ENCODE results near the gene ZKSCAN1. TPM values are rescaled to one million over a fixed set of nuclear protein-coding genes. Genes with fewer than 3 reads are reported as not detected.

Gene ZKSCAN1
- total RNA-seq, 4 donors from 2014 or later, result 48.0 to 86.1 (median 73.5) TPM

- H3K27ac ChIP-seq, result peak overlapping the region in 2 of 4 donors; percentile 8 to 37
- no peak for DNase-seq
- peaks cover 0 to 11% (median 0%) of the 10 kb centered on the region in 4 donors for H3K4me1 ChIP-seq
- H3K4me3 ChIP-seq, result no peak overlapping the region
- H3K27me3 ChIP-seq, result no peaks in the 10 kb centered on the region
- H3K9me3 ChIP-seq, result no peaks in the 10 kb centered on the region
- H3K36me3 ChIP-seq, result peaks cover 0 to 55% (median 0%) of the 10 kb centered on the region in 3 donors
- TF ChIP-seq POLR2A (IDR thresholded peaks at IDR 0.05) (no peak), CTCF (IDR thresholded peaks at IDR 0.05) (no peak)
These were observed 20.5 kb downstream of the ZKSCAN1 start for GRCh38 chr7:100035876-100036275.

DNA sequence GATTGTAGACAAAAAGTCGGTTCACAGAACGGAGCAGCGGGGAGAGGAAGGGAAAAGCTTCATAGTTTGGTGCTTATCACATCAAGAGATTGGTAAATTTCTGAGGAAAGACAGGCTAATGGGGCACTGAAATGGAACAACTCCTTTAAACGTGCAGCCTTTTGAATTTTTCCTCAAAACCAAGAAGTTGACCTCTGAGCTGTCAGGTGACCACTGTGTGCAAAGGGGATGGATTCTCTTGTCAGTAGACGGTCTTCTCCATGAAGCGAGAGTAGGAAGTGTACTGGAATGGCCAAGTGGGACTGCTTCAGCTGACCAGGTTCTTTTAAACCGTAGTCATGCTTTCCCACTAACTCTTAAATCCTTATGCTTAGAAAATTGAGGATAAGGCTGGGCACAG is 22.9 kb downstream of the ZKSCAN1 start:
- H3K27me3 ChIP-seq, result no peaks in the 10 kb centered on the region
- H3K4me3 ChIP-seq, result no peak overlapping the region
- peaks cover 0 to 11% (median 0%) of the 10 kb centered on the region in 4 donors for H3K4me1 ChIP-seq
- no peak overlapping the region for H3K27ac ChIP-seq
- H3K9me3 ChIP-seq, result no peaks in the 10 kb centered on the region
- H3K36me3 ChIP-seq, result peaks cover 0 to 30% (median 0%) of the 10 kb centered on the region in 3 donors
- TF ChIP-seq POLR2A (IDR thresholded peaks at IDR 0.05), result no peak
- no peak for TF ChIP-seq CTCF (IDR thresholded peaks at IDR 0.05)
- no peak for DNase-seq

DNA sequence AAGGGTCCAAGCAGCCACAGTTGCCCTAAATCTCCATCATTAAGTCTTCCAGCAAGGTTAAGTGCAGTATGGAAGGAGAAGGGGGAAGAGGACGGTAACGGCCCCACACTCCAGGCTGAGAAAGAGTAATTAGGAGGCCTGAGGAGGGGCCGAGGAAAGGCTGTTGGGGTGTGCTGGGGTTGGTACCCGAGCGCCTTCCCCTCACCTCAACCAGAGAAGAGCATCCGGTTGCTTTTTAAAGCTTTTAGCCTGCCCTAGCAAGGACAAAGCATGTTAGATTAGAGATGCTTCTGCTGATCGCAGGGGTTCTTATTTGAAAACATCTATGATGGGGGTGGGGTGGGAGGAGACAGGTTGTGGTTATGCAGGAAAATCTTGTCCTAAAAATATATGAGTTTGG is 25.2 kb downstream of the ZKSCAN1 start:
- peaks cover 0 to 8% (median 0%) of the 10 kb centered on the region in 3 donors for H3K36me3 ChIP-seq

GRCh38 chr7:100044718-100045117 is 29.3 kb downstream of the ZKSCAN1 start:
- H3K27me3 ChIP-seq, result no peaks in the 10 kb centered on the region
- no peaks in the 10 kb centered on the region for H3K9me3 ChIP-seq
- H3K36me3 ChIP-seq, result no peaks in the 10 kb centered on the region
- H3K27ac ChIP-seq, result no peak overlapping the region
- DNase-seq, result peak in 2 of 3 donors; percentile 29 to 60
- no peaks in the 10 kb centered on the region for H3K4me1 ChIP-seq
- no peak for TF ChIP-seq POLR2A (IDR thresholded peaks at IDR 0.05)
- peak in 3 of 6 experiments; percentile 33 to 51 (median 51) for TF ChIP-seq CTCF (IDR thresholded peaks at IDR 0.05)
- no peak overlapping the region for H3K4me3 ChIP-seq

More for the DNA sequence above, 25.2 kb downstream of the ZKSCAN1 start:
- Histone ChIP-seq H3K9me3 (no peaks in the 10 kb centered on the region), H3K4me1 (peaks cover 0 to 11% (median 0%) of the 10 kb centered on the region in 4 donors), H3K4me3 (no peak overlapping the region), H3K27ac (no peak overlapping the region), H3K27me3 (no peaks in the 10 kb centered on the region)
- TF ChIP-seq CTCF (IDR thresholded peaks at IDR 0.05), result no peak
- TF ChIP-seq POLR2A (IDR thresholded peaks at IDR 0.05), result no peak
- no peak for DNase-seq

- DNase-seq, result peak in 1 of 3 donors; percentile 49
These were observed 33.3 kb downstream of the ZKSCAN1 start for GRCh38 chr7:100048680-100049079.

More at GRCh38 chr7:100048680-100049079, 33.3 kb downstream of the ZKSCAN1 start:
- H3K27me3 ChIP-seq, result no peaks in the 10 kb centered on the region
- H3K4me3 ChIP-seq, result no peak overlapping the region
- peaks cover 0 to 6% (median 2%) of the 10 kb centered on the region in 4 donors for H3K4me1 ChIP-seq
- TF ChIP-seq CTCF (IDR thresholded peaks at IDR 0.05) (no peak), POLR2A (IDR thresholded peaks at IDR 0.05) (no peak)
- no peaks in the 10 kb centered on the region for H3K36me3 ChIP-seq
- H3K27ac ChIP-seq, result peak overlapping the region in 1 of 4 donors; percentile 92
- no peaks in the 10 kb centered on the region for H3K9me3 ChIP-seq

Data from Peyer's patch (tissue), 4 donors.